Heart right ventricle (tissue), 16 donors: ENCODE measurements around the gene SLC6A7. TPM values are rescaled to one million over a fixed set of nuclear protein-coding genes. Genes with fewer than 3 reads are reported as not detected.

Experiments
- ATAC-seq, 8 donors: fragments of 200-7000 bp; cut with Tn5 transposase; one replicate each; pipeline ENCODE4 v1.9.1; 2020; ENCODE audit warnings: mild to moderate bottlenecking in 8 of 8, moderate library complexity in 8 of 8, moderate number of reproducible peaks in 1 of 8
- DNase-seq, 2 donors: peaks; one replicate each; pipeline ENCODE4 v3.0.0-alpha.2; 2020
- H3K27ac ChIP-seq, 10 donors: fragments of 200-600 bp; sonication (generic) in 2 of 10; one replicate each; pipeline versions ENCODE4 v1.5.0 to v1.8.0; 2020 to 2022; ENCODE audit warnings: mild to moderate bottlenecking in 3 of 10
- H3K27me3 ChIP-seq, 7 donors: fragments of 200-600 bp; one replicate each; pipeline ENCODE4 v1.8.0; 2021 to 2022; ENCODE audit warnings: mild to moderate bottlenecking in 2 of 7
- H3K36me3 ChIP-seq, 9 donors: fragments of 200-600 bp; sonication (generic) in 1 of 9; one replicate each; pipeline versions ENCODE4 v1.5.0 to v1.8.0; 2020 to 2022; ENCODE audit warnings: mild to moderate bottlenecking in 2 of 9
- H3K4me1 ChIP-seq, 9 donors: fragments of 200-600 bp; sonication (generic) in 1 of 9; one replicate each; pipeline versions ENCODE4 v1.5.0 to v1.8.0; 2020 to 2022; ENCODE audit warnings: mild to moderate bottlenecking in 4 of 9
- H3K4me3 ChIP-seq, 10 donors: fragments of 200-600 bp; sonication (generic) in 2 of 10; one replicate each; pipeline versions ENCODE4 v1.5.0 to v1.8.0; 2020 to 2022; ENCODE audit warnings: mild to moderate bottlenecking in 7 of 10, moderate library complexity in 2 of 10
- H3K9me3 ChIP-seq, 11 donors: fragments of 200-600 bp in 10 of 11; sonication (generic) in 2 of 11; one replicate each; pipeline versions ENCODE4 v1.5.0 to v1.8.0; 2013 to 2022; ENCODE audit warnings: mild to moderate bottlenecking in 2 of 11, control low read depth in 1 of 11, moderate library complexity in 1 of 11
- CTCF ChIP-seq, 9 donors: fragments of 200-600 bp; sonication (generic) in 2 of 9; IDR thresholded peaks; one replicate each; pipeline versions ENCODE4 v1.5.0 to v1.8.0; 2021 to 2022; ENCODE audit warnings: antibody characterized with exemption in 9 of 9, mild to moderate bottlenecking in 5 of 9, moderate library complexity in 1 of 9
- WGBS, 2 donors: extraction: QIAGEN DNeasy Blood & Tissue Kit; methylation state at CpG; one replicate each; pipeline ENCODE4 v1.1.7; 2013; ENCODE audit warnings: inconsistent platforms in 1 of 2; 5-methylcytosine and 5-hydroxymethylcytosine counted together
- intact Hi-C, 10 donors: fragments of 100-400 bp; cut with DNase I; formaldehyde crosslinking; loops; one replicate each; pipeline versions ENCODE4 v1.11.1 to v1.14.2; 2022
- polyA plus RNA-seq, 2 donors: library from polyadenylated mRNA; stranded (reverse); fragments of 200-250 nt; gene quantifications; one replicate each; pipeline ENCODE4 v1.2.3, GENCODE V29; 2013
- total RNA-seq, 10 donors: library from RNA; stranded (reverse); fragmentation: NEBNext Ultra II Directional in 3 of 10; extraction: Animal tissue kit (Norgen Biotek cat#: 25700) in 3 of 10; gene quantifications; one replicate each; pipeline versions ENCODE4 v1.2.1 to v1.2.4, GENCODE V29; 2021 to 2023
- donor health status: Arrhythmogenic right ventricular cardiomyopathy.
- donor health status: ischemic (EF 13 %, LVEDD 7.1; RV severe dilation, severe dysfunction).
- donor health status: healthy with polysubstance abuse.
- donor health status: DM: no; HTN: yes; CAD: no.
- donor health status: DM: no; HTN: no; CAD: no.
- donor health status: ischemic (EF 25% LVEDD 6.9; RV normal size, moderate dysfunction).
- donor health status: ischemic (EF 25% LVEDD 5.7; RV mildly dilated, moderate dysfunction).
- donor health status: healthy.
- donor health status: DM: yes; HTN: yes; CAD: no.
- donor health status: Ischemic cardiomyopathy.
- donor health status: ischemic (EF 35%, LVEDD 5.7; RV mildly dilated, moderate dysfunction).
- donor health status: nonischemic (EF 11% LVEDD 7.7; RV severe dilation, severe dysfunction).
- donor health status: DM: yes; HTN: yes; CAD: no.
- donor health status: PGD.
- donor health status: ischemic (EF 29% LVEDD 5.4; RV normal size, mild dysfunction).
- donor health status: nonischemic (EF 23%, LVEDD 6.1; RV moderate dilation, normal function).

Gene SLC6A7
- total and polyA plus RNA-seq, 12 donors = not detected

GRCh38 chr5:150223474-150223873 lies 33.6 kb downstream of the SLC6A7 start:
- WGBS, 2 donors = 88 to 93% methylated on average over 7 of the region's 7 CpGs
- TF ChIP-seq CTCF (IDR thresholded peaks at IDR 0.05) = no peak
- Histone ChIP-seq H3K27me3 (no peaks in the 10 kb centered on the region), H3K9me3 (no peaks in the 10 kb centered on the region), H3K27ac (no peak overlapping the region), H3K4me3 (no peak overlapping the region), H3K36me3 (no peaks in the 10 kb centered on the region), H3K4me1 (peaks cover 0 to 7% (median 0%) of the 10 kb centered on the region in 9 donors)
- DNase-seq = no peak
- ATAC-seq = no peak
- intact Hi-C loops = no loop called here

GRCh38 chr5:150224483-150225027 lies 34.7 kb downstream of the SLC6A7 start:
- WGBS, 2 donors = 70 to 78% methylated on average over 8 of the region's 8 CpGs
- Histone ChIP-seq H3K27ac (no peak overlapping the region), H3K36me3 (no peaks in the 10 kb centered on the region), H3K4me3 (no peak overlapping the region), H3K4me1 (no peaks in the 10 kb centered on the region), H3K27me3 (no peaks in the 10 kb centered on the region), H3K9me3 (no peaks in the 10 kb centered on the region)
- ATAC-seq = no peak
- TF ChIP-seq CTCF (IDR thresholded peaks at IDR 0.05) = no peak
- no peak for DNase-seq
- intact Hi-C loops = no loop called here

- no peaks in the 10 kb centered on the region for H3K36me3 ChIP-seq
- no peaks in the 10 kb centered on the region for H3K27me3 ChIP-seq
- TF ChIP-seq CTCF (IDR thresholded peaks at IDR 0.05) = no peak
- no peaks in the 10 kb centered on the region for H3K4me1 ChIP-seq
- no peak overlapping the region for H3K27ac ChIP-seq
- intact Hi-C loops = no loop called here
- H3K4me3 ChIP-seq = no peak overlapping the region
- DNase-seq (no peak), ATAC-seq (no peak)
- no peaks in the 10 kb centered on the region for H3K9me3 ChIP-seq
- 97 to 99% methylated on average over 5 of the region's 5 CpGs for WGBS, 2 donors
Measured at GRCh38 chr5:150227036-150227435, 37.2 kb downstream of the SLC6A7 start.

- Histone ChIP-seq H3K4me3 (no peak overlapping the region), H3K27me3 (no peaks in the 10 kb centered on the region), H3K9me3 (no peaks in the 10 kb centered on the region), H3K4me1 (no peaks in the 10 kb centered on the region), H3K36me3 (no peaks in the 10 kb centered on the region), H3K27ac (no peak overlapping the region)
- no peak for TF ChIP-seq CTCF (IDR thresholded peaks at IDR 0.05)
- DNase-seq (no peak), ATAC-seq (no peak)
- 78 to 79% methylated on average over 11 of the region's 11 CpGs for WGBS, 2 donors
- intact Hi-C loops = no loop called here
Measured at GRCh38 chr5:150227606-150228273, 37.9 kb downstream of the SLC6A7 start.
